Measurements from ENCODE around the gene NGEF. TPM values are rescaled to one million over a fixed set of nuclear protein-coding genes. Genes with fewer than 3 reads are reported as not detected.
"Not testable (repeated sequence)": the region's sequence is repeated elsewhere in the genome, so short reads cannot be mapped to it uniquely, and the experiment has no call there.

Gene NGEF
- total and polyA plus RNA-seq, 4 donors: 10.6 to 22.6 (median 10.8) TPM

GRCh38 chr2:232852676-232853075 lies 160.4 kb downstream of the NGEF start:
- no peak overlapping the region for H3K27ac ChIP-seq (ENCODE audit: low read depth in 1 of 2, low read length in 2 of 2)
- H3K36me3 ChIP-seq (ENCODE audit: control insufficient read depth in 4 of 4, insufficient read depth in 3 of 4, low read depth in 1 of 4, low read length in 3 of 4): peaks cover 3 to 37% (median 27%) of the 10 kb centered on the region in 4 donors
- TF ChIP-seq TAF1 (conservative IDR thresholded peaks at IDR 0.05) (no peak), GABPA (IDR thresholded peaks at IDR 0.05 in 1 of 2, conservative IDR thresholded peaks at IDR 0.05 in 1 of 2) (no peak), REST (IDR thresholded peaks at IDR 0.05) (no peak), HNF4A (conservative IDR thresholded peaks at IDR 0.05) (no peak), EGR1 (IDR thresholded peaks at IDR 0.05; ENCODE audit: low read depth in 2 of 2) (no peak), SP1 (IDR thresholded peaks at IDR 0.05) (no peak), FOXA2 (IDR thresholded peaks at IDR 0.05) (no peak), NR2F2 (IDR thresholded peaks at IDR 0.05) (no peak)
- TF ChIP-seq, protein P1, sequence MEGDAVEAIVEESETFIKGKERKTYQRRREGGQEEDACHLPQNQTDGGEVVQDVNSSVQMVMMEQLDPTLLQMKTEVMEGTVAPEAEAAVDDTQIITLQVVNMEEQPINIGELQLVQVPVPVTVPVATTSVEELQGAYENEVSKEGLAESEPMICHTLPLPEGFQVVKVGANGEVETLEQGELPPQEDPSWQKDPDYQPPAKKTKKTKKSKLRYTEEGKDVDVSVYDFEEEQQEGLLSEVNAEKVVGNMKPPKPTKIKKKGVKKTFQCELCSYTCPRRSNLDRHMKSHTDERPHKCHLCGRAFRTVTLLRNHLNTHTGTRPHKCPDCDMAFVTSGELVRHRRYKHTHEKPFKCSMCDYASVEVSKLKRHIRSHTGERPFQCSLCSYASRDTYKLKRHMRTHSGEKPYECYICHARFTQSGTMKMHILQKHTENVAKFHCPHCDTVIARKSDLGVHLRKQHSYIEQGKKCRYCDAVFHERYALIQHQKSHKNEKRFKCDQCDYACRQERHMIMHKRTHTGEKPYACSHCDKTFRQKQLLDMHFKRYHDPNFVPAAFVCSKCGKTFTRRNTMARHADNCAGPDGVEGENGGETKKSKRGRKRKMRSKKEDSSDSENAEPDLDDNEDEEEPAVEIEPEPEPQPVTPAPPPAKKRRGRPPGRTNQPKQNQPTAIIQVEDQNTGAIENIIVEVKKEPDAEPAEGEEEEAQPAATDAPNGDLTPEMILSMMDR (IDR thresholded peaks at IDR 0.05; ENCODE audit: low read depth, low read length, missing input control): no peak
- no peak overlapping the region for H3K9ac ChIP-seq (ENCODE audit: low read depth in 1 of 2, low read length in 2 of 2)
- WGBS: 40% methylated on average over 2 of the region's 2 CpGs
- peaks cover 3 to 41% (median 27%) of the 10 kb centered on the region in 4 donors for H3K4me1 ChIP-seq (ENCODE audit: control insufficient read depth in 4 of 4, insufficient read depth in 4 of 4, low read length in 3 of 4)
- DNase-seq (ENCODE audit: low spot score): no peak
- H3K27me3 ChIP-seq (ENCODE audit: control insufficient read depth in 4 of 4, insufficient read depth in 4 of 4, low read length in 3 of 4): no peaks in the 10 kb centered on the region
- H3K9me3 ChIP-seq (ENCODE audit: control insufficient read depth in 4 of 4, low read length in 3 of 4): no peaks in the 10 kb centered on the region
- no peak overlapping the region for H3K4me3 ChIP-seq (ENCODE audit: low read depth in 1 of 3, low read length in 3 of 3)

GRCh38 chr2:232852081-232852480 lies 161.0 kb downstream of the NGEF start:
- not testable (repeated sequence) for H3K27me3 ChIP-seq (ENCODE audit: control insufficient read depth in 4 of 4, insufficient read depth in 4 of 4, low read length in 3 of 4); H3K27ac ChIP-seq (ENCODE audit: low read depth in 1 of 2, low read length in 2 of 2); DNase-seq (ENCODE audit: low spot score); H3K4me3 ChIP-seq (ENCODE audit: low read depth in 1 of 3, low read length in 3 of 3); H3K9ac ChIP-seq (ENCODE audit: low read depth in 1 of 2, low read length in 2 of 2); H3K9me3 ChIP-seq (ENCODE audit: control insufficient read depth in 4 of 4, low read length in 3 of 4)
- 97% methylated on average over 11 of the region's 11 CpGs for WGBS
- Histone ChIP-seq H3K4me1 (ENCODE audit: control insufficient read depth in 4 of 4, insufficient read depth in 4 of 4, low read length in 3 of 4) (peaks cover 3 to 35% (median 22%) of the 10 kb centered on the region in 4 donors), H3K36me3 (ENCODE audit: control insufficient read depth in 4 of 4, insufficient read depth in 3 of 4, low read depth in 1 of 4, low read length in 3 of 4) (peaks cover 3 to 42% (median 30%) of the 10 kb centered on the region in 4 donors)

DNA sequence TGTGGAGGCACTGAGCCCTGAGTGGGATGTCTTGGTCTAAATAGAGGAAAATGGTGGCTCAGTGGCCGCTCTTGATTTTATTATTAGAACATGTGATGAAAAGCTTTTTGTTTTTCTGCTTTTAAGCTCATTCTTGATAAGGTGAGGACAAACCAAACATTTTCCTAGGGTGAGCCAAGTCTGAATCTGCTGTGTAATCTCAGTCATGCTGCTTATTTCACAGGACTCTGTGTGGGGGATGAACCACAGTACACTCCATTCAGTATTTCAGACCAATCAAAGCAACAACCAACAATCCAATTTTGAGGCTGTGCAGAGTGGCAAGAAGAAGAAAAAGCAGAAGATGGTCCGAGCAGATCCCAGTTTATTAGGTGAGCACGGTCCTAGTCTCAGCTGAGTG lies 163.0 kb downstream of the NGEF start:
- DNase-seq (ENCODE audit: low spot score): no peak
- no peaks in the 10 kb centered on the region for H3K9me3 ChIP-seq (ENCODE audit: control insufficient read depth in 4 of 4, low read length in 3 of 4)
- no peak overlapping the region for H3K4me3 ChIP-seq (ENCODE audit: low read depth in 1 of 3, low read length in 3 of 3)
- H3K36me3 ChIP-seq (ENCODE audit: control insufficient read depth in 4 of 4, insufficient read depth in 3 of 4, low read depth in 1 of 4, low read length in 3 of 4): peaks cover 3 to 56% (median 34%) of the 10 kb centered on the region in 4 donors
- no peaks in the 10 kb centered on the region for H3K27me3 ChIP-seq (ENCODE audit: control insufficient read depth in 4 of 4, insufficient read depth in 4 of 4, low read length in 3 of 4)
- no peak overlapping the region for H3K9ac ChIP-seq (ENCODE audit: low read depth in 1 of 2, low read length in 2 of 2)
- H3K4me1 ChIP-seq (ENCODE audit: control insufficient read depth in 4 of 4, insufficient read depth in 4 of 4, low read length in 3 of 4): peaks cover 1 to 28% (median 14%) of the 10 kb centered on the region in 4 donors
- H3K27ac ChIP-seq (ENCODE audit: low read depth in 1 of 2, low read length in 2 of 2): no peak overlapping the region
- WGBS: 90% methylated on average over 3 of the region's 3 CpGs
- TF ChIP-seq NR2F2 (IDR thresholded peaks at IDR 0.05) (no peak), ATF3 (IDR thresholded peaks at IDR 0.05) (no peak), JUND (IDR thresholded peaks at IDR 0.05) (no peak), FOXA2 (IDR thresholded peaks at IDR 0.05) (no peak), RAD21 (IDR thresholded peaks at IDR 0.05) (no peak), TAF1 (conservative IDR thresholded peaks at IDR 0.05) (no peak), GABPA (IDR thresholded peaks at IDR 0.05 in 1 of 2, conservative IDR thresholded peaks at IDR 0.05 in 1 of 2) (no peak), RXRA (IDR thresholded peaks at IDR 0.05) (no peak), EGR1 (IDR thresholded peaks at IDR 0.05; ENCODE audit: low read depth in 2 of 2) (no peak), HNF4G (IDR thresholded peaks at IDR 0.05) (no peak), HNF4A (conservative IDR thresholded peaks at IDR 0.05) (no peak), SP1 (IDR thresholded peaks at IDR 0.05) (no peak), FOXA1 (IDR thresholded peaks at IDR 0.05) (no peak)
- TF ChIP-seq, protein P1 (IDR thresholded peaks at IDR 0.05; ENCODE audit: low read depth, low read length, missing input control): no peak
- TF ChIP-seq, protein P2, sequence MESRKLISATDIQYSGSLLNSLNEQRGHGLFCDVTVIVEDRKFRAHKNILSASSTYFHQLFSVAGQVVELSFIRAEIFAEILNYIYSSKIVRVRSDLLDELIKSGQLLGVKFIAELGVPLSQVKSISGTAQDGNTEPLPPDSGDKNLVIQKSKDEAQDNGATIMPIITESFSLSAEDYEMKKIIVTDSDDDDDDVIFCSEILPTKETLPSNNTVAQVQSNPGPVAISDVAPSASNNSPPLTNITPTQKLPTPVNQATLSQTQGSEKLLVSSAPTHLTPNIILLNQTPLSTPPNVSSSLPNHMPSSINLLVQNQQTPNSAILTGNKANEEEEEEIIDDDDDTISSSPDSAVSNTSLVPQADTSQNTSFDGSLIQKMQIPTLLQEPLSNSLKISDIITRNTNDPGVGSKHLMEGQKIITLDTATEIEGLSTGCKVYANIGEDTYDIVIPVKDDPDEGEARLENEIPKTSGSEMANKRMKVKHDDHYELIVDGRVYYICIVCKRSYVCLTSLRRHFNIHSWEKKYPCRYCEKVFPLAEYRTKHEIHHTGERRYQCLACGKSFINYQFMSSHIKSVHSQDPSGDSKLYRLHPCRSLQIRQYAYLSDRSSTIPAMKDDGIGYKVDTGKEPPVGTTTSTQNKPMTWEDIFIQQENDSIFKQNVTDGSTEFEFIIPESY (IDR thresholded peaks at IDR 0.05): no peak
